K562 (cell line): ENCODE data around the gene ARL2. TPM values are rescaled to one million over a fixed set of nuclear protein-coding genes. Genes with fewer than 3 reads are reported as not detected.

Source experiments
- CREBBP ChIP-seq: IDR thresholded peaks from one replicate; pipeline ENCODE4 v1.6.1; 2012; ENCODE audit warnings: low read depth, mild to moderate bottlenecking, control low read depth, inconsistent platforms, low read length
- GATA2 ChIP-seq: sonication (generic); formaldehyde crosslinking; IDR thresholded peaks from 2 replicates; pipeline ENCODE4 v1.4.0; 2020; ENCODE audit warnings: mild to moderate bottlenecking, missing genetic modification reagents
- MAFG ChIP-seq: fragments of 450-650 bp; conservative IDR thresholded peaks from 2 replicates; pipeline ENCODE4 v1.6.1; 2016; ENCODE audit warnings: missing genetic modification characterization, missing compliant biosample characterization
- SMAD4 ChIP-seq: fragments of 250-450 bp; sonication (Bioruptor Pico); conservative IDR thresholded peaks from 2 replicates; pipeline ENCODE4 v1.8.0; 2021; ENCODE audit warnings: inconsistent platforms, mild to moderate bottlenecking, moderate library complexity
- polyA plus RNA-seq, 8 experiments: library from polyadenylated mRNA; depleted of rRNA in 4 of 8; stranded (reverse) in 5 of 8; unstranded in 3 of 8; fragments of >200 nt; fragmentation: Nextera tagmentation in 2 of 8; fragmentation: Illumina TruSeq in 1 of 8; extraction: Ambion mirVana in 2 of 8; extraction: Trizol in 1 of 8; gene quantifications; 2 replicates each; pipeline versions ENCODE4 v1.2.1 to v1.2.3, GENCODE V29; 2011 to 2014; ENCODE audit warnings: inconsistent platforms in 1 of 8, missing spikeins in 1 of 8
- total RNA-seq, 7 experiments: library from RNA; depleted of rRNA in 6 of 7; stranded (reverse); fragments of >200 nt in 6 of 7; fragmentation: Illumina TruSeq in 2 of 7; extraction: Trizol in 2 of 7; gene quantifications; 2 replicates each; pipeline versions ENCODE4 v1.2.1 to v1.2.3, GENCODE V29; 2011 to 2021; ENCODE audit warnings: low replicate concordance in 1 of 7
- TF ChIP-seq, protein P1 (sequence below): fragments of 450-650 bp; IDR thresholded peaks from 2 replicates; pipeline ENCODE4 v1.6.1; 2016; ENCODE audit warnings: mild to moderate bottlenecking
- TF ChIP-seq, protein P2 (sequence below), 2 experiments: fragments of 450-650 bp; IDR thresholded peaks; 2 replicates each; pipeline ENCODE4 v1.6.1; 2016
- TF ChIP-seq, protein P3 (sequence below): fragments of 150-350 bp; conservative IDR thresholded peaks from 2 replicates; pipeline ENCODE4 v1.6.1; 2014; ENCODE audit warnings: low read length
- TF ChIP-seq, protein P4 (sequence below): sonication (generic); formaldehyde crosslinking; IDR thresholded peaks from 2 replicates; pipeline ENCODE4 v1.8.0; 2022; ENCODE audit warnings: mild to moderate bottlenecking, missing genetic modification reagents
- TF ChIP-seq, protein P5 (sequence below): sonication (generic); formaldehyde crosslinking; IDR thresholded peaks from 2 replicates; pipeline ENCODE4 v1.8.0; 2022; ENCODE audit warnings: mild to moderate bottlenecking, missing genetic modification reagents
- TF ChIP-seq, protein P6 (sequence below): fragments of 450-650 bp; formaldehyde crosslinking; IDR thresholded peaks from 2 replicates; pipeline ENCODE4 v1.4.0; 2020; ENCODE audit warnings: mild to moderate bottlenecking, mixed read lengths

ARL2 gene
- total and polyA plus RNA-seq, 9 of the 15 experiments (the other 6 are each of a cell fraction or from before 2014, with no cell fraction given) = 5.7 to 154 (median 92.2) TPM

DNA sequence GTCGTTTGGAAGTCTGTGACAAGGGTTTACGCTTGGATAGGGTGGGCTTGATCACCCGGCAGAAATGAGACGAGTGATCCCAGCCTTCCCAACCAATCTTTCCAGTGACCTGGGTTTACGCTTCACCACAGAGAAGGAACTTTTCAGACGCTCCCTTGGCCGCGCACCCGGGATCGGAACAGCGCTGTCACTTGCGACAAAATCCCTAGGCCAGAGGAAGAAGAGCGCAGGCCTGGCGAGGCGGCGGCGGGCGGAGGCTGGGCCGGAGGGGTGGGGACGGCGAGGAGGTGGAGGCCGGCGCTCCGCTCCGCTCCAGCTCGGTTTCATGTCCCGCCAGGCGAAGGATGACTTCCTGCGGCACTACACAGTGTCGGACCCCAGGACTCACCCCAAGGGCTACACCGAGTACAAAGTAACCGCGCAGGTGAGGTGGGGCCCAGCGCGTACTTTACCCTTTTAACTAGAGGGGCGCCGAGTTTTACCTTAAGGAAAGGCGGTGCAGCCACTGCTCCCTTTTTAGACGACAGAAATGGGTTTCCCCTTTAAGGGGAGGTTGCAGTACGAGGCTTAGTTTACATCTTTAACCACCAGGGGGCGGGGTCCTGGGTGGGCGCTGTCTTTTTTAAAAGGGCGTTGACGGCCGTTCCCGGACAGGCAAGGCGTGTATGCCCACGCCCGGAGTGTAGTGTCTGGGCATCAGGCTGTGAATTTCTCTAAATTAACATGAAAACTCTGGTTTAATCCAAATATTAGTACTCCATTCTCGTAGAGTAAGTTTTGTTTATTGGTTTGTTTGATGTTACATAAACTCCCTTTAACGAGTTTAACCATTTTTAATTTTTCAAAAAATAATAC lies 13.5 kb downstream of the ARL2 start, which contains the start of gene SNX15 (continued):
- TF ChIP-seq, protein P1, sequence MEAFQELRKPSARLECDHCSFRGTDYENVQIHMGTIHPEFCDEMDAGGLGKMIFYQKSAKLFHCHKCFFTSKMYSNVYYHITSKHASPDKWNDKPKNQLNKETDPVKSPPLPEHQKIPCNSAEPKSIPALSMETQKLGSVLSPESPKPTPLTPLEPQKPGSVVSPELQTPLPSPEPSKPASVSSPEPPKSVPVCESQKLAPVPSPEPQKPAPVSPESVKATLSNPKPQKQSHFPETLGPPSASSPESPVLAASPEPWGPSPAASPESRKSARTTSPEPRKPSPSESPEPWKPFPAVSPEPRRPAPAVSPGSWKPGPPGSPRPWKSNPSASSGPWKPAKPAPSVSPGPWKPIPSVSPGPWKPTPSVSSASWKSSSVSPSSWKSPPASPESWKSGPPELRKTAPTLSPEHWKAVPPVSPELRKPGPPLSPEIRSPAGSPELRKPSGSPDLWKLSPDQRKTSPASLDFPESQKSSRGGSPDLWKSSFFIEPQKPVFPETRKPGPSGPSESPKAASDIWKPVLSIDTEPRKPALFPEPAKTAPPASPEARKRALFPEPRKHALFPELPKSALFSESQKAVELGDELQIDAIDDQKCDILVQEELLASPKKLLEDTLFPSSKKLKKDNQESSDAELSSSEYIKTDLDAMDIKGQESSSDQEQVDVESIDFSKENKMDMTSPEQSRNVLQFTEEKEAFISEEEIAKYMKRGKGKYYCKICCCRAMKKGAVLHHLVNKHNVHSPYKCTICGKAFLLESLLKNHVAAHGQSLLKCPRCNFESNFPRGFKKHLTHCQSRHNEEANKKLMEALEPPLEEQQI = no peak
- TF ChIP-seq, protein P2, sequence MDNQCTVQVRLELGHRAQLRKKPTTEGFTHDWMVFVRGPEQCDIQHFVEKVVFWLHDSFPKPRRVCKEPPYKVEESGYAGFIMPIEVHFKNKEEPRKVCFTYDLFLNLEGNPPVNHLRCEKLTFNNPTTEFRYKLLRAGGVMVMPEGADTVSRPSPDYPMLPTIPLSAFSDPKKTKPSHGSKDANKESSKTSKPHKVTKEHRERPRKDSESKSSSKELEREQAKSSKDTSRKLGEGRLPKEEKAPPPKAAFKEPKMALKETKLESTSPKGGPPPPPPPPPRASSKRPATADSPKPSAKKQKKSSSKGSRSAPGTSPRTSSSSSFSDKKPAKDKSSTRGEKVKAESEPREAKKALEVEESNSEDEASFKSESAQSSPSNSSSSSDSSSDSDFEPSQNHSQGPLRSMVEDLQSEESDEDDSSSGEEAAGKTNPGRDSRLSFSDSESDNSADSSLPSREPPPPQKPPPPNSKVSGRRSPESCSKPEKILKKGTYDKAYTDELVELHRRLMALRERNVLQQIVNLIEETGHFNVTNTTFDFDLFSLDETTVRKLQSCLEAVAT (IDR thresholded peaks at IDR 0.05) = no peak; a peak in 2 of 4 replicates
- TF ChIP-seq, protein P3, sequence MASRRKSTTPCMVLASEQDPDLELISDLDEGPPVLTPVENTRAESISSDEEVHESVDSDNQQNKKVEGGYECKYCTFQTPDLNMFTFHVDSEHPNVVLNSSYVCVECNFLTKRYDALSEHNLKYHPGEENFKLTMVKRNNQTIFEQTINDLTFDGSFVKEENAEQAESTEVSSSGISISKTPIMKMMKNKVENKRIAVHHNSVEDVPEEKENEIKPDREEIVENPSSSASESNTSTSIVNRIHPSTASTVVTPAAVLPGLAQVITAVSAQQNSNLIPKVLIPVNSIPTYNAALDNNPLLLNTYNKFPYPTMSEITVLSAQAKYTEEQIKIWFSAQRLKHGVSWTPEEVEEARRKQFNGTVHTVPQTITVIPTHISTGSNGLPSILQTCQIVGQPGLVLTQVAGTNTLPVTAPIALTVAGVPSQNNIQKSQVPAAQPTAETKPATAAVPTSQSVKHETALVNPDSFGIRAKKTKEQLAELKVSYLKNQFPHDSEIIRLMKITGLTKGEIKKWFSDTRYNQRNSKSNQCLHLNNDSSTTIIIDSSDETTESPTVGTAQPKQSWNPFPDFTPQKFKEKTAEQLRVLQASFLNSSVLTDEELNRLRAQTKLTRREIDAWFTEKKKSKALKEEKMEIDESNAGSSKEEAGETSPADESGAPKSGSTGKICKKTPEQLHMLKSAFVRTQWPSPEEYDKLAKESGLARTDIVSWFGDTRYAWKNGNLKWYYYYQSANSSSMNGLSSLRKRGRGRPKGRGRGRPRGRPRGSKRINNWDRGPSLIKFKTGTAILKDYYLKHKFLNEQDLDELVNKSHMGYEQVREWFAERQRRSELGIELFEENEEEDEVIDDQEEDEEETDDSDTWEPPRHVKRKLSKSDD = no peak
- no peak for TF ChIP-seq CREBBP
- TF ChIP-seq, protein P4, sequence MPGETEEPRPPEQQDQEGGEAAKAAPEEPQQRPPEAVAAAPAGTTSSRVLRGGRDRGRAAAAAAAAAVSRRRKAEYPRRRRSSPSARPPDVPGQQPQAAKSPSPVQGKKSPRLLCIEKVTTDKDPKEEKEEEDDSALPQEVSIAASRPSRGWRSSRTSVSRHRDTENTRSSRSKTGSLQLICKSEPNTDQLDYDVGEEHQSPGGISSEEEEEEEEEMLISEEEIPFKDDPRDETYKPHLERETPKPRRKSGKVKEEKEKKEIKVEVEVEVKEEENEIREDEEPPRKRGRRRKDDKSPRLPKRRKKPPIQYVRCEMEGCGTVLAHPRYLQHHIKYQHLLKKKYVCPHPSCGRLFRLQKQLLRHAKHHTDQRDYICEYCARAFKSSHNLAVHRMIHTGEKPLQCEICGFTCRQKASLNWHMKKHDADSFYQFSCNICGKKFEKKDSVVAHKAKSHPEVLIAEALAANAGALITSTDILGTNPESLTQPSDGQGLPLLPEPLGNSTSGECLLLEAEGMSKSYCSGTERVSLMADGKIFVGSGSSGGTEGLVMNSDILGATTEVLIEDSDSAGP (CRISPR knock-in tag) = no peak
- TF ChIP-seq SMAD4 (CRISPR knock-in tag) = peak; percentile 76; the same call in 1 of the 2 replicates
- no peak for TF ChIP-seq MAFG
- TF ChIP-seq, protein P5, sequence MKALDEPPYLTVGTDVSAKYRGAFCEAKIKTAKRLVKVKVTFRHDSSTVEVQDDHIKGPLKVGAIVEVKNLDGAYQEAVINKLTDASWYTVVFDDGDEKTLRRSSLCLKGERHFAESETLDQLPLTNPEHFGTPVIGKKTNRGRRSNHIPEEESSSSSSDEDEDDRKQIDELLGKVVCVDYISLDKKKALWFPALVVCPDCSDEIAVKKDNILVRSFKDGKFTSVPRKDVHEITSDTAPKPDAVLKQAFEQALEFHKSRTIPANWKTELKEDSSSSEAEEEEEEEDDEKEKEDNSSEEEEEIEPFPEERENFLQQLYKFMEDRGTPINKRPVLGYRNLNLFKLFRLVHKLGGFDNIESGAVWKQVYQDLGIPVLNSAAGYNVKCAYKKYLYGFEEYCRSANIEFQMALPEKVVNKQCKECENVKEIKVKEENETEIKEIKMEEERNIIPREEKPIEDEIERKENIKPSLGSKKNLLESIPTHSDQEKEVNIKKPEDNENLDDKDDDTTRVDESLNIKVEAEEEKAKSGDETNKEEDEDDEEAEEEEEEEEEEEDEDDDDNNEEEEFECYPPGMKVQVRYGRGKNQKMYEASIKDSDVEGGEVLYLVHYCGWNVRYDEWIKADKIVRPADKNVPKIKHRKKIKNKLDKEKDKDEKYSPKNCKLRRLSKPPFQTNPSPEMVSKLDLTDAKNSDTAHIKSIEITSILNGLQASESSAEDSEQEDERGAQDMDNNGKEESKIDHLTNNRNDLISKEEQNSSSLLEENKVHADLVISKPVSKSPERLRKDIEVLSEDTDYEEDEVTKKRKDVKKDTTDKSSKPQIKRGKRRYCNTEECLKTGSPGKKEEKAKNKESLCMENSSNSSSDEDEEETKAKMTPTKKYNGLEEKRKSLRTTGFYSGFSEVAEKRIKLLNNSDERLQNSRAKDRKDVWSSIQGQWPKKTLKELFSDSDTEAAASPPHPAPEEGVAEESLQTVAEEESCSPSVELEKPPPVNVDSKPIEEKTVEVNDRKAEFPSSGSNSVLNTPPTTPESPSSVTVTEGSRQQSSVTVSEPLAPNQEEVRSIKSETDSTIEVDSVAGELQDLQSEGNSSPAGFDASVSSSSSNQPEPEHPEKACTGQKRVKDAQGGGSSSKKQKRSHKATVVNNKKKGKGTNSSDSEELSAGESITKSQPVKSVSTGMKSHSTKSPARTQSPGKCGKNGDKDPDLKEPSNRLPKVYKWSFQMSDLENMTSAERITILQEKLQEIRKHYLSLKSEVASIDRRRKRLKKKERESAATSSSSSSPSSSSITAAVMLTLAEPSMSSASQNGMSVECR (CRISPR knock-in tag) = peak; percentile 87
- TF ChIP-seq GATA2 (CRISPR knock-in tag) = no peak
- TF ChIP-seq, protein P6, sequence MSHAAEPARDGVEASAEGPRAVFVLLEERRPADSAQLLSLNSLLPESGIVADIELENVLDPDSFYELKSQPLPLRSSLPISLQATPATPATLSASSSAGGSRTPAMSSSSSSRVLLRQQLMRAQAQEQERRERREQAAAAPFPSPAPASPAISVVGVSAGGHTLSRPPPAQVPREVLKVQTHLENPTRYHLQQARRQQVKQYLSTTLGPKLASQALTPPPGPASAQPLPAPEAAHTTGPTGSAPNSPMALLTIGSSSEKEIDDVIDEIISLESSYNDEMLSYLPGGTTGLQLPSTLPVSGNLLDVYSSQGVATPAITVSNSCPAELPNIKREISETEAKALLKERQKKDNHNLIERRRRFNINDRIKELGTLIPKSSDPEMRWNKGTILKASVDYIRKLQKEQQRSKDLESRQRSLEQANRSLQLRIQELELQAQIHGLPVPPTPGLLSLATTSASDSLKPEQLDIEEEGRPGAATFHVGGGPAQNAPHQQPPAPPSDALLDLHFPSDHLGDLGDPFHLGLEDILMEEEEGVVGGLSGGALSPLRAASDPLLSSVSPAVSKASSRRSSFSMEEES (CRISPR knock-in tag) = no peak
